T-helper 2 cell treated with Interferon-gamma antibody and Interleukin-4, amounts not matched to agents 5 μg/mL and 100 μg/mL, for 36 hours (primary cell): ENCODE measurements around the gene ADIRF.
"Not testable (repeated sequence)": the region's sequence is repeated elsewhere in the genome, so short reads cannot be mapped to it uniquely, and the experiment has no call there.

Source experiments
- DNase-seq: peaks from one replicate; pipeline ENCODE4 v3.0.0; 2021; ENCODE audit warnings: low spot score
- H3K27ac Mint-ChIP-seq: one replicate; pipeline ENCODE4 v1.8.0; 2021; ENCODE audit warnings: mild to moderate bottlenecking, mixed read lengths
- H3K27me3 Mint-ChIP-seq: one replicate; pipeline ENCODE4 v1.8.0; 2021; ENCODE audit warnings: low read depth, mixed read lengths
- H3K36me3 Mint-ChIP-seq: one replicate; pipeline ENCODE4 v1.8.0; 2021; ENCODE audit warnings: low read depth, mixed read lengths
- H3K4me1 Mint-ChIP-seq: one replicate; pipeline ENCODE4 v1.8.0; 2021; ENCODE audit warnings: low read depth, mixed read lengths
- H3K4me3 Mint-ChIP-seq: one replicate; pipeline ENCODE4 v1.8.0; 2022; ENCODE audit warnings: mild to moderate bottlenecking, moderate library complexity, mixed read lengths
- H3K9me3 Mint-ChIP-seq: one replicate; pipeline ENCODE4 v1.8.0; 2021; ENCODE audit warnings: mixed read lengths

The ADIRF gene

GRCh38 chr10:86999802-87000403, 31.6 kb downstream of the ADIRF start:
- not testable (repeated sequence) for DNase-seq, H3K27ac Mint-ChIP-seq, H3K27me3 Mint-ChIP-seq, H3K4me1 Mint-ChIP-seq, H3K9me3 Mint-ChIP-seq, H3K36me3 Mint-ChIP-seq, H3K4me3 Mint-ChIP-seq

DNA sequence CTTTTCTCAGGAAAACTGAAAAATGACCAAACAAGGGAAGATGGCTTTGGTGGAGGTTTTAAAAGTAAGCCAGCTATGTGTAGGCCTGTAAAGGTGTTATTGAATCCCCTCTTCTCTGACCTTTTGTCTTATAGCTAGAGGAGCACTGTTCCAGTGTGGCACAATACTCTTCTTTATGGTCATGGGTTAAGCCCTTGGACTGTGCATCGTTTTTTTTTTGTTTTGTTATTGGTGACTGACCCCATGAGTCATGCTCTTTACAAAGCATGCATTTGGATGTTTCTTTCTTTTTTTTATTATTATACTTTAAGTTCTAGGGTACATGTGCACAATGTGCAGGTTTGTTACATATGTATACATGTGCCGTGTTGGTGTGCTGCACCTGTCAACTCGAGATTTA, 32.2 kb downstream of the ADIRF start:
- Mint-ChIP-seq H3K36me3 (no peaks in the 10 kb centered on the region), H3K9me3 (no peaks in the 10 kb centered on the region), H3K4me1 (no peaks in the 10 kb centered on the region), H3K27me3 (no peaks in the 10 kb centered on the region), H3K27ac (no peak overlapping the region), H3K4me3 (no peak overlapping the region)
- DNase-seq, result no peak

DNA sequence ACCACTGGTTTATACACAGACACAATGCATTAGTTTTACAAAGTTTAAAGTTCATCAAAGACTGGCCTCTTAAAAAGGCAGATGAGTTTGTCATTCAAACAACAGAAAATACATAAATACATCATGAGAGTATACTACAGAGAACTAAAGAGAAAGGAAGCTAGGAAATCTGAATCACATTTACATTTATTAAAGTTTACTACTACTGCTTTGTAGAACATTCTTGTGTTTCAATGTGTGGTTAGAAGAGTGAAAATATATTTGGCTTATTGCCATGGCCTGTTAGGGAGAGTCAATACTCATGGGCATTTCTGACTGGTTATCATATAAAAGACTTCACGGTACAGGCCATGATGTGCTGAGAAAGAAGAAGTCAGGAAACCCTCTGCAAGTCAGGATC, 38.8 kb downstream of the ADIRF start:
- H3K9me3 Mint-ChIP-seq, DNase-seq, H3K27me3 Mint-ChIP-seq, H3K27ac Mint-ChIP-seq, H3K4me1 Mint-ChIP-seq, H3K4me3 Mint-ChIP-seq, H3K36me3 Mint-ChIP-seq: not testable (repeated sequence)

DNA sequence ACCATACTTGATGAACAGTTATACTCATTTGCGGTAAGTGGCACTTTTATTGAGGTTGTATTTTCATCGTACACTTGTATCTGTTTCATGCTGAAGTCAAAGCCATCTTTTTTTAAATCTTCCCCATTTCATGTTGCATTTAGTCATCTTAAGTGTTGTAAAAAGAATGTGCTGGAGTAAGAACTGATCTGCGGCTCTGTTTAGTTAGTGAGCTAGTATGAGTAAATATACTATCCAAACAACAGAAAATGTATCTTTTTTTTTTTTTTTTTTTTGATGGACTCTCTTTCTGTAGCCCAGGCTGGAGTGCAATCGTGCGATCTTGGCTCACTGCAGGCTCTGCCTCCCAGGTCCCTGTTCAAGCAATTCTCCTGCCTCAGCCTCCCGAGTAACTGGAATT, 39.4 kb downstream of the ADIRF start:
- H3K4me1 Mint-ChIP-seq, DNase-seq, H3K9me3 Mint-ChIP-seq, H3K4me3 Mint-ChIP-seq, H3K36me3 Mint-ChIP-seq, H3K27me3 Mint-ChIP-seq, H3K27ac Mint-ChIP-seq: not testable (repeated sequence)

- not testable (repeated sequence) for DNase-seq, H3K36me3 Mint-ChIP-seq, H3K4me3 Mint-ChIP-seq, H3K27ac Mint-ChIP-seq, H3K9me3 Mint-ChIP-seq, H3K27me3 Mint-ChIP-seq, H3K4me1 Mint-ChIP-seq
Observed at GRCh38 chr10:87008303-87008702, 40.0 kb downstream of the ADIRF start.

- not testable (repeated sequence) for H3K27me3 Mint-ChIP-seq, H3K9me3 Mint-ChIP-seq, DNase-seq
Observed at GRCh38 chr10:87009134-87009696, 40.9 kb downstream of the ADIRF start.

GRCh38 chr10:87013528-87013927, 45.2 kb downstream of the ADIRF start:
- H3K4me1 Mint-ChIP-seq, DNase-seq, H3K36me3 Mint-ChIP-seq, H3K27me3 Mint-ChIP-seq, H3K9me3 Mint-ChIP-seq, H3K27ac Mint-ChIP-seq: not testable (repeated sequence)
- peak overlapping the region; percentile 18 for H3K4me3 Mint-ChIP-seq

More at GRCh38 chr10:87009134-87009696, 40.9 kb downstream of the ADIRF start:
- H3K36me3 Mint-ChIP-seq, H3K4me3 Mint-ChIP-seq, H3K27ac Mint-ChIP-seq, H3K4me1 Mint-ChIP-seq: not testable (repeated sequence)

DNA sequence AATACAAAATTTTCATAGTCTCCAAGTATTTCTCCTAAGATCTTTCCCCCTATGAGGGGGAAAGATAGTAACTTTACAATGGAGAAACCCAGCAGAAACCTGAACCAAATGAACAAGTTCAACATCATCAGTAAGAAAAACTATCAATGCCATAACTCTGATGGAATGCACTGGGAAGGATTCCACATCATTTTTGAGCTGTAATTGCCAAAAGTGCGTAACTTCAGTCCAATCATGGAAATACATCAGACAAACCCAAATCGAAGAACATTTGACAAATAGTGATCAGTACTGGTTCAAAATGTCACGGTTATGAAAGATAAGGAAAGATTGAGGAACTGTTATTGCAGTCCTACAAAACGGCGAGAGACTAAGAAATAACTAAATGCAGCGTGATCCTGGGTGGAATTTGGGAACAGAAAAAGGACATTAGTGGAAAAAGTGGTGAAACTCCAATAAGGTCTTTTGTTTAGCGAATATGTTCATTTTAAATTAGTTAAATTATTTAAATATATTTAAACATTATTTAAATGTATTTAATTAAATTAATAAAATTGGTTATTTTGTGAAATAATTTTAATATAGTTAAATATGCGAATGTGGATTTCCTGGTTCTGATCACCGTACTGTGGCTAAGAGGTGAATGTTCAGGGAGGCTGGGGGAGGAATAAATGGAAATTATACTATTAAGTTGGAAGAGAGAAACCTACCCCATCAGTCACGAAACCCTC, 46.9 kb downstream of the ADIRF start:
- not testable (repeated sequence) for H3K27ac Mint-ChIP-seq, H3K4me3 Mint-ChIP-seq, H3K4me1 Mint-ChIP-seq, H3K36me3 Mint-ChIP-seq, DNase-seq, H3K27me3 Mint-ChIP-seq, H3K9me3 Mint-ChIP-seq

DNA sequence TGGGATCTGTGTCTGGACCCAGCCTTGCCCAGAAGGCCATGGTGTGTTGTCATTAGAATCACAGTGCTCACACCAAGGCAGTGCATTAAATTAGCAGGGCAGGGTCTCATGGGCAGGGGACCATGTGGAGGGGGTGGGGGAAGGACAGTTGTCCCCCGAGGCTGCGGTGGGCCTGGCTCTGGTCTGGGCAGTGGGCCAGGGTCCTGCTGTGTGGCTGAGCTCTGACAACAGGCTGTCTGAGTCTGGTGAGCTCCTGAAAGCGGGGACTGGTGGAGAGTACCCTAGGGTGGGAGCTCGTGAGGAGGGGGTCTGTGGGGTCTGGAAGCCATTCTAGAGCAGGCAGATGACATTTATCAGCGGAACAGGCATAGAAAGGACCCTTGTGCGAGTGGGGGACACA, 49.8 kb downstream of the ADIRF start:
- not testable (repeated sequence) for DNase-seq, H3K9me3 Mint-ChIP-seq, H3K4me3 Mint-ChIP-seq, H3K27ac Mint-ChIP-seq, H3K4me1 Mint-ChIP-seq, H3K36me3 Mint-ChIP-seq, H3K27me3 Mint-ChIP-seq

- H3K36me3 Mint-ChIP-seq, H3K9me3 Mint-ChIP-seq, H3K27ac Mint-ChIP-seq, H3K27me3 Mint-ChIP-seq, DNase-seq, H3K4me3 Mint-ChIP-seq, H3K4me1 Mint-ChIP-seq: not testable (repeated sequence)
Observed at GRCh38 chr10:87019066-87019465, 50.8 kb downstream of the ADIRF start.

DNA sequence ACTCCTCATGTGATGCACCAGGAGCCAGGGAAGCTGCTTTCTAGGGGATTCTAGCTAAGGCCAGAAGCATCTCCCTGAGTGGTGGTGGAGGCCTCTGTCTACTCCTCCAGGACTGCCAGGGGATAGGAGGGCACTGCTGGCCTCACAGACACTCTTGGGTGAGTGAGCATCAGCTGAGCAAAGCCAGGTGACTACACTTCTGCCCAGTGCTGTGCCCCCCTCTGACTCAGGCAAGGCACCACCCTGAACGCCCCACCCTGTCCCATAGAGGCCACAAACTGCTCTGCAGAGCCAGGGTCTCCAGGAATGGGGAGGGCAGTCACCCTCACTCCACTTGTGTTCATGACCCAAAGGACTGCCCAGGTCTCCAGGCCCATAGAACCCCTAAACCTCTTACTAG, 51.2 kb downstream of the ADIRF start:
- not testable (repeated sequence) for H3K4me3 Mint-ChIP-seq, H3K27me3 Mint-ChIP-seq, H3K9me3 Mint-ChIP-seq, H3K36me3 Mint-ChIP-seq, DNase-seq, H3K27ac Mint-ChIP-seq, H3K4me1 Mint-ChIP-seq

DNA sequence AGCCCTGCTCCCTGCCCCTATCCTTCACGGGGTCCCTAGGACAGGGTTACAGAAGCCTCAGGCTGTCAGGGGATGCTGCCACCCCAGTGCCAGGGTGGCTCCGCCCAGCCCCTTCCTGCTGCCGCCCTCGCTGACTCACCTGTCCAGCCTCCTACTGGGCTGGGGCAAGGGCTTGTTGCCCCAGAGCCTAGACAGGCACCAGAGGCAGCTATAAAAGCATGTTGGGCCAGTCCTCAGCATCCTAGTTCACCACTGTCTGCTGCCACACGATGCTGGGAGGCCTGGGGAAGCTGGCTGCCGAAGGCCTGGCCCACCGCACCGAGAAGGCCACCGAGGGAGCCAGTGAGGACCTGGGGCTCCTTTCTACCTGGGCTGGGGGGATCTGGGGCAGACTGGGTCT, 51.8 kb downstream of the ADIRF start, which contains the start of gene FAM25A:
TSS of gene FAM25A (plus strand) at position 239 of the 400 bp plus-strand sequence. CDS start at position 270, 31 bp downstream.
- not testable (repeated sequence) for H3K9me3 Mint-ChIP-seq, H3K27ac Mint-ChIP-seq, H3K4me1 Mint-ChIP-seq, H3K4me3 Mint-ChIP-seq, H3K27me3 Mint-ChIP-seq, DNase-seq, H3K36me3 Mint-ChIP-seq
